ENCODE data around the gene MTF1. TPM values are rescaled to one million over a fixed set of nuclear protein-coding genes. Genes with fewer than 3 reads are reported as not detected.
"Not testable (repeated sequence)": the region's sequence is repeated elsewhere in the genome, so short reads cannot be mapped to it uniquely, and the experiment has no call there.

Gene MTF1
- 2.6 and 9.1 TPM in 2 replicates for total RNA-seq

DNA sequence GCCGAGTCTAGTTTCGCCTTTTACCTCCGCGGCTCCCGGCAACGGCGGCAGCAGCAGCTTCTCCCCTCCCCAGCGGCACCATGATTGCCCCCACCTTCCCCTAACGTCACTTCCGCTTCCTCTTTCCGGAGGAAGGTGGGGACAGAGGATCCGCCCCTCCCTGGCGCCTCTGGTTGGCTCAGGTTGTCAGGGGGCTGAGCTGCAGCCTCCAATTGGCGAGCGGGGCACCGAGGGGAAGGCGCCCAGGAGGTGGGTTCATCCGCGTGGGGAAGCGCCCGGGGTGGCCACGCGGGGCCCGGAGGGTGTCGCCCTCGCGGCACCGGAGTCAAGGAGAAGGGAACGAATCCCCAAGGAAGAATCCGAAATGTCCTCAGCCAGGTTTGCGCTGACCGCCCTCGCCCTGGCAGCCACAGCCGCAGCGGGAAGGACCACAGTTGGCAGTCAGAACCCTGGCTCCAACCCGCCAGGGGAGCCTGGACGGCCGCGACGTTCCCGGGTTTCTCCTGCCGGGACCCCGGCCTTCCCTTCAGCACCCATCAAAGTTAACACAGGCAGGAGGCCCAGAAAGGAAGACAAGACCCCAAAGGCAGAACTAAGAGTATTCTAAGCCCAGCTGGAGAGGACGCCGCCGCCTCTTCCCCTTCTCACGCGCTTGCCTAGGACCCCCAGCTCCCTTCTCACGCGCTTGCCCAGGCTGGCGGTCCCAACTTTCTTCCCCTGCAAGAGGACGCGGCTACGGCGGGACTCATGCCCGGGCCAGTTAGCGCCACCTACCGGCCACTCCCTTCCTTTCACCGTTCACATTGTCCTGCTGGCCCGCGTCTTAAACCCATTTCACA lies at the start of gene MTF1:
Gene MTF1 (minus strand): TSS at position 86 of the 839 bp plus-strand sequence. CDS start 1,934 bp downstream, outside the sequence.
- peak; percentile 90 for DNase-seq (ENCODE audit: low read depth)

DNA sequence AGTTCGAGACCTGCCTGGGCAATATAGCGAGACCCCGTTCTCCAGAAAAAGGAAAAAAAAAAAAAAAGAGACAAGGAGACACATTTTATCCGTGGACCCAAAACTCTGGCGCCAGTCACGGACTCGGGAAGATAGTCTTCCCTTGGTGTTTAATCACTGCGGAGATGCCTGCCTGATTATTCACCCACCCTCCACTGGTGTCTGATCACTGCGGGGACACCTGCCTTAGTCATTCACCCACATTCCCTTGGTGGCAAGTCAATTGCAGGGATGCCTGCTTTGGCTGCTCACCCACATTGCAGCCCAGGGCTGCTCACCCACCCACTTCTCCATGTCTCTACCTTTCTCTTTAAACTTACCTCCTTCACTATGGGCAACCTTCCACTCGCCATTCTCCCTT lies 49.1 kb upstream of the MTF1 start:
- DNase-seq (ENCODE audit: low read depth): not testable (repeated sequence)

DNA sequence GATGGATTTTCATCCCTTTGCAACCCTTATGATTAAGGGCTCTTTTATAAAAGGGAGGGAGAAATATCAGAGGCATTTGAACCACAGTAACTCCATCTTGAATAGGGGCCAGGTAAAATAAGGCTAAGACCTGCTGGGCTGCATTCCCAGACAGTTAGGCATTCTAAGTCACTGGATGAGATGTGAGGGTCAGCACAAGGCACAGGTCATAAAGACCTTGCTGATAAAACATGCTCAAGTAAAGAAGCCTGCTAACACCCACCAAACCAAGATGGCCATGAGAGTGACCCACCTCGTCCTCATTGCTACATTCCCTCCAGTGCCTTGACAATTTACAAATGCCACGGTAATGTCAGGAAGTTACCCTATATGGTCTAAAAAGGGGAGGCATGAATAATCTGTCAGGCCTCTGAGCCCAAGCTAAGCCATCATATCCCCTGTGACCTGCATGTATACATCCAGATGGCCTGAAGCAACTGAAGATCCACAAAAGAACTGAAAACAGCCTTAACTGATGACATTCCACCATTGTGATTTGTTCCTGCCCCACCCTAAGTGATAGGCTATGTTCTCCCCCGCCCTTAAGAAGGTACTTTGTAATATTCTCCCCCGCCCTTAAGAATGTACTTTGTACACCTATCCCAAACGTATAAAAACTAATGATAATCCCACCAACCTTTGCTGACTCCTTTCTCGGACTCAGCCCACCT lies 48.2 kb upstream of the MTF1 start:
- DNase-seq (ENCODE audit: low read depth): not testable (repeated sequence)

- DNase-seq (ENCODE audit: low read depth): not testable (repeated sequence)
Observed at GRCh38 chr1:37906591-37906990, 47.2 kb upstream of the MTF1 start.

- DNase-seq (ENCODE audit: low read depth): no peak
Observed at GRCh38 chr1:37905727-37906126, 46.3 kb upstream of the MTF1 start.

DNA sequence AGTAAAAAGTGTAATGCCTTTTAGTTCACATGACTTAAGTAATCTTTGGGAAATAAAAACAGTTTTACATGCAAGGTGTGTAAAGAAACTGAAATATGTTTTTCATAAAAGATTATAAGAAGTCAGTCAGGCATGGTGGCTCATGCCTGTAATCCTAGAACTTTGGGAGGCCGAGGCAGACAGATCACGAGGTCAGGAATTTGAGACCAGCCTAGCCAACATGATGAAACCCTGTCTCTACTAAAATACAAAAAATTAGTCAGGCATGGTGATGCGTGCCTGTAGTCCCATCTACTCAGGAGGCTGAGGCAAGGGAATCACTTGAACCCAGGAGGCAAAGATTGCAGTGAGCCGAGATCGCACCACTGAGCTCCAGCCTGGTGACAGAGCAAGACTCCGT lies 44.5 kb upstream of the MTF1 start:
- not testable (repeated sequence) for DNase-seq (ENCODE audit: low read depth)

- no peak for DNase-seq (ENCODE audit: low read depth)
Observed at GRCh38 chr1:37902983-37903382, 43.6 kb upstream of the MTF1 start.

- no peak for DNase-seq (ENCODE audit: low read depth)
Observed at GRCh38 chr1:37901893-37902225, 42.5 kb upstream of the MTF1 start.

- DNase-seq (ENCODE audit: low read depth): no peak
Observed at GRCh38 chr1:37901191-37901892, 42.0 kb upstream of the MTF1 start.

DNA sequence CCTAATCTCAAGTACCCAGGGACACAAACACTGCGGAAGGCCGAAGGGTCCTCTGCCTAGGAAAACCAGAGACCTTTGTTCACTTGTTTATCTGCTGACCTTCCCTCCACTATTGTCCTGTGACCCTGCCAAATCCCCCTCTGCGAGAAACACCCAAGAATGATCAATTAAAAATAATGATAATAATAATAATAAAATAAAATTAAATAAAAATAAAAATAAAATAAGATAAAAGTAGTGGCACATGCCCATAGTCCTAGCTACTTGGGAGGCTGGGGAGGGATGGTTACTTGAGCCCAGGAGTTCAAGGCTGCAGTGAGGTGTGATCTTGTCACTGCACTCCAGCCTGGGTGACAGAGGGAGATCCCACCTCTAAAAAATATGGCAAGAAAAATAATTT lies 38.2 kb upstream of the MTF1 start:
- DNase-seq (ENCODE audit: low read depth): not testable (repeated sequence)

DNA sequence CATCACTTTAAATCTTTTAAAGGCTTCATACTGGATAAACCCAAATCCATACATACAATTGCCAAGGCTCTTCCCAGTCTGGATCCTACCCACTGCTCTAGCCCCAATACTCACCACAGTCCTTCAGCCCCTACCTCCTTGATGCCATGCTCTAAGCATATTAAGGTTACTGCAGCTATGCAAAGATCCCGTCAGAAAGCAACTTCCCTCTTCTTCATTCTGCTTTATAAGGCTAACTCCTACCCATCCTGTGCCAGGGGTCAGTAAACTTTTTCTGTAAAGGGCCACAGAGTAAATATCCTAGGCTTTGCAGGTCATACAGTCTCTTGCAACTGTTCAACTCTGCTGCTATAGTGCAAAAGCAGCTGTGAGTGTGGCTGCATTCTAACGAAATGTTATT lies 34.3 kb upstream of the MTF1 start:
- no peak for DNase-seq (ENCODE audit: low read depth)

DNA sequence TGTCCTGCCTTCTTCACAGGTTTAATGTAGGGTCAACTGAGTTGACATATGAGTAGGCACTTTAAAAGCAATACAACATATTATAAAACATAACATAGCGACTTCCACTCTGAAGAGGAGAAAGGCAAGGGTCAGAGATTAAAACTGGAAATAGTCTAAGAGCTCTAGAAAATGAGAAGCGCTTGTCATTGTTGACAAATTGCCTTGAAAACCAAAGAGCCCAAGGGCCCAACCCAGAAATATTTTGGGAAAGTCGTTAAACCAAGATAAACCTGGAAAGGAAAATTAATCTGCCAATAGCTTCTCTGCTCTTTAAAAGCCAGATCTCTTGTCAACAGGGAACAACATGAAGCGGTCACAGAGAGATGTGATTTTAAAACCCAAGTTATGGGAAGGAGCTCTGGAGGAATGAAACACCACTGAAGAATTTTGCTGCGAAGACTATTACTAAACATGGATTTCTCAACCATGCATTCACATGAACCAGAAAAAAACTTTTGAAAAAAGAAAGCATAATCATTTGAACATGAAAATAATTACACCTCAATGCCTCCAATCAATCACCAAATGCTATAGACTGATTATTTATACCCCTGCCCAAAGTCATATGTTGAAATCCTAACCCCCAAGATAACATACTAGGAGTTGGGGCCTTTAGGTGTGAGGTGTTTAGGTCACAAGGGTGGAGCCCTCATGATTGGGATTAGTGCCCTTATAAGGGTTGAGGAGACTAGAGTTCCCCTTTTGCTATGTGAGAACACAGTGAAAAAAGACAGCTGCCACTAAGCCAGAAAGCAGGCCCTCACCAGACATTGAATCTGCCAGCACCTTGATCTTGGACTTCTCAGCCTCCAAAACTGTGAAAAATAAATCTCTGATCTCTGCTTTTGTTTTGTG lies 33.0 kb upstream of the MTF1 start:
- DNase-seq (ENCODE audit: low read depth): peak; percentile 23

DNA sequence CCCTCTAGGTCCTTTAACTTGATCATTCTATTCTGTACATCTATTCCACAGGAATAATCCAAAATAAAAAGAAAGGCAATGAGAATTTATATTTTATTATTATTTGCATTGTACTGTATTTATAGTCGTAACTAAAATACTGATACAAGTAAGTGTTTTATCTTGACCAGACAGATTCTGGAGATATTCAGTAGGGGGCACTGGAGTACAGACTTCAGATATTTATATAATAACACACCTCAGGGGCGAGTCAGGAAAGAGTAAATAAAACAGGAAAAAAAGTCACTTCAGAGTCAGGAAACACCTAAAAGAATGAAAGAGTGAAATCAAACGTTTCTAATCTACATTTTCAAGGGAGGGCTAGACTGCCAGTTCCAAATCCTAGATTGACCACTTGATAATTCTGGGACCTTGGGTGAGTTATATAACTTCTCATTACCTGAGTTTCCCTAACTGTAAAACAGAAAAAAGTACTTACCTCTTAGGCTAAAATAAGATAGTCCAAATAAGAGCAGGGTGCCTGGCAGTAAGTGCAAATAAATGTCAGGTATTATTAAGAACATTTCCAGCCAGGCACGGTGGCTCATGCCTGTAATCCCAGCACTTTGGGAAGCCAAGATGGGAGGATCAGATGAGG lies 31.1 kb upstream of the MTF1 start:
- DNase-seq (ENCODE audit: low read depth): peak; percentile 64

- no peak for DNase-seq (ENCODE audit: low read depth)
Observed at GRCh38 chr1:37888022-37888700, 28.8 kb upstream of the MTF1 start.

GRCh38 chr1:37884145-37884544 lies 24.8 kb upstream of the MTF1 start:
- no peak for DNase-seq (ENCODE audit: low read depth)

DNA sequence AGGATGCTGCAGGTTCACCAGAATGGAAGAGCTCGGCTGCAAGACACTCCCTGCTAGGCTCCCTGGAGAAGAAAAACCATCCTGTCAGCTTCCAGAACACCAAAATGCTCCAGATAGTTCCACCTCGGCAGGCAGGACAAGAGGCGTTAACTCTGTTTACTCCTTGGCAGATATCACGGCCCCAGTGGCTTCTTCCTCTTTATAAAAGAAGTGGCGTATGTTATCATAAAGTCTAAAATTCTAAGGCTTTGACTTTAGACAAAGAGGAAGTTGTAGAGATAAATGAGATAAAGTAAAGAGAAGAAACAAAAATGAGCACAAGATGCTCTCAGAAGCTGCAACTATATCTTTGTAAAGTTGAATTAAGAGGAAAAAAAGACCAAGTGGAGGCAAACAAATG lies 24.3 kb upstream of the MTF1 start:
- no peak for DNase-seq (ENCODE audit: low read depth)

DNA sequence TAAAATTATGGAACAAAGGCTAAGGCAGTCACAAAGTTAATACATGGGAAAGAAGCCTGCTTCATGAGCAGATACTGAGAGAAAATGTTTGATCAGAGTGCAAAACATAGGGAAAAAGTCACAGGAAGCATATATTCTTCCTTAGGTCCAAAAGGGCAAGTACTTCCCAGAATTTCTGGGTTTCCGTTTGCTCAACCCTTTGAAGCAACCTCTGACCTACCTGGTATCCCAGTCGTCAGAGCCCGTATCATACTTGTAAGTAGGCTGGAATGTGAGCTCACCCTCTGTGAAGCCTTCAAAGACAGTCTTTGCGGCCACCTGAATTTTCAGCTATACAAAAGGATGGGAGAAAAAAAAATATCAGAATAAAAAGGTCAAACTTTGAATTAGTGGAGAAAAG lies 20.5 kb upstream of the MTF1 start:
- no peak for DNase-seq (ENCODE audit: low read depth)

GRCh38 chr1:37878071-37878470 lies 18.7 kb upstream of the MTF1 start:
- DNase-seq (ENCODE audit: low read depth): peak; percentile 9

DNA sequence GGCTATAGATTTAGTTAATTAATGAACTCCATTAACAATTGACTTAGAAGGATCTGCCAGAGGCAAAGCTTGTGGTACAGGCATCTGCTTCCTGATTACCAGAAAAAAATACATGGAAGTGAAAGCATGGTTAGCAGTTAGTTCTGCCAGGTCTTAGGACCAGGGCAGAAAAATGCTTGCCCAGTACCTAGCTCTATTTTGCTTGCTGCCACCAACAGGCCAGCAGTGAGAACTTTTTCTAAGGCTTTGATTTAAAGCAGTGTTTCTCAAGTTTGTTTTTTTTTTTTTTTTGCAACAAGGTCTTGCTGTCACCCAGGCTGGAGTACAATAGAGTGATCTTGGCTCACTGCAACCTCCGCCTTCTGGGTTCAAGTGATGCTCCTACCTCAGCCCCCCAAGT lies 16.4 kb upstream of the MTF1 start:
- peak; percentile 27 for DNase-seq (ENCODE audit: low read depth)

GRCh38 chr1:37872692-37873091 lies 13.3 kb upstream of the MTF1 start:
- DNase-seq (ENCODE audit: low read depth): no peak

GRCh38 chr1:37868466-37868865 lies 9.1 kb upstream of the MTF1 start:
- DNase-seq (ENCODE audit: low read depth): peak; percentile 29
